PC-9 (cell line): ENCODE results near the gene NCKIPSD.

Experiments
- CTCF ChIP-seq: fragments of 200-600 bp; sonication (generic); conservative IDR thresholded peaks from 2 replicates; pipeline ENCODE4 v1.6.1; 2017; ENCODE audit warnings: mixed run types, antibody characterized with exemption, mild to moderate bottlenecking, moderate library complexity
- EZH2 ChIP-seq: fragments of 200-600 bp; sonication (generic); IDR thresholded peaks from 2 replicates; pipeline ENCODE4 v1.8.0; 2017; ENCODE audit warnings: antibody characterized with exemption, low read depth

DNA sequence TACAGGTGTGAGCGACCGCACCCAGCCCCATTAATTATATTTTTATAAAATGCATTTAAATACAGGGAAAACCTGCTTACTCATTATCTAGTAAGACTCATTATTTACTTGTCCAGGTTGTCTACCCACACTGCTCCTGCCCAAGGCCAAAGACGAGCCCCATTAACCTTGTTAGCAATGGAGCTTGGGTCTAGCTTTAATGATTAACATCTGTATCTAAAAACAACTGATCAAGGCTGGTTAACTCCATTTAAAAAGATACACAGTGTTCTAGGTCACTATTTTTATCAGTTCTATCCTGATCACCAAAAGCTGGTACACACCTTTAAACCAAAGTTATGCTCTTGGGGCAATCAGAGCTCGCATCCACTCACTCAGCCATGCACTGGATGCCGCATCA lies 10.4 kb upstream of the NCKIPSD start:
- TF ChIP-seq EZH2, result no peak
- no peak for TF ChIP-seq CTCF
